OCI-LY1 (cell line): ENCODE data around the gene SPRED2.

Source experiments
- CTCF ChIP-seq: fragments of 200-600 bp; sonication (generic), shearing (Covaris generic); IDR thresholded peaks from 2 replicates; pipeline ENCODE4 v1.5.1; 2017; ENCODE audit warnings: mild to moderate bottlenecking, antibody characterized with exemption, low read length, moderate library complexity, mixed read lengths
- EZH2 ChIP-seq: fragments of 200-600 bp; sonication (generic), shearing (Covaris generic); IDR thresholded peaks from 2 replicates; pipeline ENCODE4 v1.8.0; 2017; ENCODE audit warnings: borderline replicate concordance, mixed run types, mild to moderate bottlenecking, antibody characterized with exemption, low read length, moderate library complexity, mixed read lengths

DNA sequence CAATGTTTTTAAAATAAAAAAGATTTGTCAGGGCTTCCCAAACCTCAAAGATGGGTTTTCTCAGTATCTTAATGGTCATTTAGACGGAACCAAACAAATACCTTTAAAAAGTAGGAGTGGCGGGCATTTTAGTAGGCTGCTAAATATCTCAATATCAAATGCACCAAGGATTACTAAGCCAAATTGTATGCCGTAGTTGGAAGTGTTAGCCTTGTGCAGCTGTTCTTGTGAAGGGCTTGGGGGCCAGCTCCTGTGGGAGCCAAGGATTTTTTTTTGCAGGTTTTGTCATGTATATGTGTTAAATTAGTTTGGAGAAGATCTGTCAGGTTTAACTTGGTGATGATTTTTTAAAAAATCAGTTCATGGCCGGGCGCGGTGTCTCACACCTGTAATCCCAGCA, 152.6 kb downstream of the SPRED2 start:
- TF ChIP-seq CTCF, result no peak
- TF ChIP-seq EZH2, result no peak
